ENCODE results near the gene PCBD1. TPM values are rescaled to one million over a fixed set of nuclear protein-coding genes. Genes with fewer than 3 reads are reported as not detected.

PCBD1 gene
- total RNA-seq, 1 experiment from 2014 or later = 164 TPM

DNA sequence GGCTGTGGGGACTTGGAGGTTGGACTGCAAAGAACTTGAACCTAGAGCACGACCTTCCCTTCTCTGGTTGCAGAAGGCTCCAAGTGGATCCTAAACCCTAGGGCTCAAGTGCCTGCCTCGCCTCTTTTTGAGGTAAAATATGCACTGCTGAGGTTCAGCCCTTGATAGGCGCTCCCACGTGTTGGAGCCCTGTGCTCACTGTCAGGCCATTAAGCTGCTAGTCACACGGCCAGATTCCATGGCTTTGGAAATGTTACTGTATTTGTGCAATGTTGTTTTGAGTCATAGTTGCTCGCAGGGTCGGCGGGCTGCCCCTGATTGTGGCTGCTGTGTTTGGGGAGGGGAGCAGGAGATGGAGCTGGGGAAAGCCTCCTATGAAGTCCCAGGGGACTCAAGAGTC is 39.8 kb upstream of the PCBD1 start:
- no TSS peak for BruUV-seq (replicated peaks)
- H2AFZ ChIP-seq = no peak overlapping the region
- ChIA-PET CTCF (no interaction called here), POLR2A (ENCODE audit: unreplicated experiment) (interaction anchor here (0.6 kb wide), 1 partner anchor 721 kb away, joined by 4 read pairs; no protein-coding TSS in a partner anchor)
- no peaks in the 10 kb centered on the region for H3K9me2 ChIP-seq (ENCODE audit: insufficient read depth)
- no peaks in the 10 kb centered on the region for H3K36me3 ChIP-seq (ENCODE audit: low read depth)
- H3K9me3 ChIP-seq (ENCODE audit: insufficient read depth, low read depth) = no peaks in the 10 kb centered on the region
- H3K27ac ChIP-seq = no peak overlapping the region
- H3K4me1 ChIP-seq (replicated peaks; ENCODE audit: insufficient read depth) = peaks cover 23% of the 10 kb centered on the region
- no peaks in the 10 kb centered on the region for H3K79me2 ChIP-seq (ENCODE audit: low read depth)
- no peak for DNase-seq
- peaks cover 11% of the 10 kb centered on the region; the same call in 1 of the 2 replicates for H3F3A ChIP-seq (ENCODE audit: insufficient read depth, low read depth)
- no peaks in the 10 kb centered on the region for H3K27me3 ChIP-seq (ENCODE audit: insufficient read depth, low read depth)
- TF ChIP-seq, protein P1, sequence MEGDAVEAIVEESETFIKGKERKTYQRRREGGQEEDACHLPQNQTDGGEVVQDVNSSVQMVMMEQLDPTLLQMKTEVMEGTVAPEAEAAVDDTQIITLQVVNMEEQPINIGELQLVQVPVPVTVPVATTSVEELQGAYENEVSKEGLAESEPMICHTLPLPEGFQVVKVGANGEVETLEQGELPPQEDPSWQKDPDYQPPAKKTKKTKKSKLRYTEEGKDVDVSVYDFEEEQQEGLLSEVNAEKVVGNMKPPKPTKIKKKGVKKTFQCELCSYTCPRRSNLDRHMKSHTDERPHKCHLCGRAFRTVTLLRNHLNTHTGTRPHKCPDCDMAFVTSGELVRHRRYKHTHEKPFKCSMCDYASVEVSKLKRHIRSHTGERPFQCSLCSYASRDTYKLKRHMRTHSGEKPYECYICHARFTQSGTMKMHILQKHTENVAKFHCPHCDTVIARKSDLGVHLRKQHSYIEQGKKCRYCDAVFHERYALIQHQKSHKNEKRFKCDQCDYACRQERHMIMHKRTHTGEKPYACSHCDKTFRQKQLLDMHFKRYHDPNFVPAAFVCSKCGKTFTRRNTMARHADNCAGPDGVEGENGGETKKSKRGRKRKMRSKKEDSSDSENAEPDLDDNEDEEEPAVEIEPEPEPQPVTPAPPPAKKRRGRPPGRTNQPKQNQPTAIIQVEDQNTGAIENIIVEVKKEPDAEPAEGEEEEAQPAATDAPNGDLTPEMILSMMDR (conservative IDR thresholded peaks at IDR 0.05) = no peak
- TF ChIP-seq EZH2 (IDR thresholded peaks at IDR 0.05; ENCODE audit: low read depth) = no peak
- H4K20me1 ChIP-seq (ENCODE audit: insufficient read depth) = no peaks in the 10 kb centered on the region
- no peak overlapping the region for H3K4me3 ChIP-seq
- no peak overlapping the region for H3K4me2 ChIP-seq
- intact Hi-C loops (cut with micrococcal nuclease; ENCODE audit: unreplicated experiment) = no loop called here

DNA sequence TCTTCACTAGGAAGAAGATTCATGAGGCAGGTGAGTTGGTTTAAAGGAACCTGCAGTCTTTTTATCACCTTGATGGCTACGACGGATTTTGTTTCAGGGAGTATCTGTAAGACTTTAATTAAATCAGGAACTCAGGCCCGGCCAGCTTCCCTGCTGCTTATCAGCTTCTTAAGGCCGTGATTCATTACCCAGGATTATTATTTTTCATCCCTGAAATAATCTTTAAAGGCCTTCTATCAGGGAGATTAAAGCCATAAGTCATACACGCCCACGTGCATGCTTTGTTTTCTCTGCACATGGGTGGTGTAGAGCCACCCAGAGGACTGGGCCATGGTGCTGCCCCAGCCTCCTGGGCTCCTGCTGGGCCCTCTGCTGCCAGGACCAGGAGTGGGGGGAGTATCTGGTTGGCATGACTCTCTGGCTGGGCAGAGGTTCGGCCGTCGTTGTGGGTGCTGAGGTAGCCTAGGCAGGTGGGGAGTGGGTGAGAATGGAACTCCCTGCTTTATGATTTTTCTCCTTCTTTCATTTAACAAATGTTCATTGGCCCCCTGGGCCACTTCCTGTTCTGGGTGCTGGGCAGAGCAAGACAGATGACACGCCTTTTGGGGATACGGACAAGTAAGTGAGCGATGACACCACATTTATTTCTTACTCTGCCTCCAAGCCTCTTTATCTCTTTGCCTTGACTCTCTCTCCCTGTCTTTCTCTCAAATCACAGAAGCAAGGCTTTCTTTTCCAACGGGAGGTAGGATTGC is 39.0 kb upstream of the PCBD1 start:
- Histone ChIP-seq H3K9me2 (ENCODE audit: insufficient read depth) (no peaks in the 10 kb centered on the region), H3K4me3 (no peak overlapping the region), H3K27me3 (ENCODE audit: insufficient read depth, low read depth) (no peaks in the 10 kb centered on the region), H3K36me3 (ENCODE audit: low read depth) (no peaks in the 10 kb centered on the region), H3F3A (ENCODE audit: insufficient read depth, low read depth) (peaks cover 11% of the 10 kb centered on the region; the same call in 1 of the 2 replicates), H4K20me1 (ENCODE audit: insufficient read depth) (no peaks in the 10 kb centered on the region), H2AFZ (no peak overlapping the region), H3K4me2 (no peak overlapping the region), H3K9me3 (ENCODE audit: insufficient read depth, low read depth) (no peaks in the 10 kb centered on the region), H3K27ac (no peak overlapping the region), H3K4me1 (replicated peaks; ENCODE audit: insufficient read depth) (peaks cover 24% of the 10 kb centered on the region), H3K79me2 (ENCODE audit: low read depth) (no peaks in the 10 kb centered on the region)
- ChIA-PET POLR2A (ENCODE audit: unreplicated experiment) (interaction anchor here (0.6 kb wide), 1 partner anchor 721 kb away, joined by 4 read pairs; no protein-coding TSS in a partner anchor), CTCF (no interaction called here)
- no peak for DNase-seq
- intact Hi-C loops (cut with micrococcal nuclease; ENCODE audit: unreplicated experiment) = no loop called here
- no peak for TF ChIP-seq EZH2 (IDR thresholded peaks at IDR 0.05; ENCODE audit: low read depth)
- TF ChIP-seq, protein P1 (conservative IDR thresholded peaks at IDR 0.05) = no peak
- no TSS peak for BruUV-seq (replicated peaks)

DNA sequence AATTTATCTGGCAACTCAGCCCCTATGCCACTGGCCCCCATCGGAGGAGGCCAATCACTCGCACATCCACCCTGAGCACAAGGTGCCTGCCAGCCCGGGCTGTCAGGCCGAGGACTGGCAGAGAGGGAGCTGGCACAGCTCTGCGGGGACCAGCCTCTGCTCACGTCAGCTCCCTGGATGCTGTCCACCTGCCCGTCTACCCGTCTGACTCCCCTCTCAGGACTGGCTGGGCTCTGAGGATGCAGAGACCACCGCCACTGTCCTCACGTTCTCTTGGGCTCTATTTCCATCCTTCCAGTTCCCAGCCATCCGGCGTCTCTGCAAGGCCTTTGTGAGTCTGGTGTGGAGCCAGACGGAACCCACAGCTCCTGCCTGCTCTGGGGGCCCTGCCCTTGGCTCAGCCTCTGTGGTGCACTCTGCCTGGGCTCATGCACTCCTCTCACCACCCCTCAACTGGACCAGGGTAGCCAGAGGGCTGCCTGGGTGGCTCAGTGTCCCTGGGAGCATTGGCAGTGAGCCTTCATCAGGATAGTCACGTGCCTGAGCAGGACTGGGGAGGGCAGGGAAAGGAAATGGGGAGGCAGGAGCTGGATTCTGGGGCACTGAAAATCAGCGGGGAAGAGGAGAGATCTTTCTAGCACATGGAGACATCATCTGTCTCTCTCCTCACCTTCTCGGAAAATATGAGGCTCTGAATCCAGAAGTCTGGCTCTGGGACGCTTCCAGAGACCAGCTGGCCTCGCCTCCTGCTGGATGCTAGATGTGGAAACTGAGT is 38.0 kb upstream of the PCBD1 start:
- Histone ChIP-seq H4K20me1 (ENCODE audit: insufficient read depth) (no peaks in the 10 kb centered on the region), H3K9me2 (ENCODE audit: insufficient read depth) (no peaks in the 10 kb centered on the region), H3K4me3 (no peak overlapping the region), H3K36me3 (ENCODE audit: low read depth) (no peaks in the 10 kb centered on the region), H3K27me3 (ENCODE audit: insufficient read depth, low read depth) (no peaks in the 10 kb centered on the region), H3K9me3 (ENCODE audit: insufficient read depth, low read depth) (no peaks in the 10 kb centered on the region), H3K27ac (no peak overlapping the region), H3F3A (ENCODE audit: insufficient read depth, low read depth) (peaks cover 8% of the 10 kb centered on the region; the same call in 1 of the 2 replicates), H3K4me2 (no peak overlapping the region), H3K4me1 (replicated peaks; ENCODE audit: insufficient read depth) (peaks cover 22% of the 10 kb centered on the region), H2AFZ (no peak overlapping the region), H3K79me2 (ENCODE audit: low read depth) (no peaks in the 10 kb centered on the region)
- DNase-seq = no peak
- POLR2A ChIA-PET (ENCODE audit: unreplicated experiment) = no interaction called here
- BruUV-seq (replicated peaks) = no TSS peak
- TF ChIP-seq, protein P1 (conservative IDR thresholded peaks at IDR 0.05) = no peak
- no peak for TF ChIP-seq EZH2 (IDR thresholded peaks at IDR 0.05; ENCODE audit: low read depth)
- intact Hi-C loops (cut with micrococcal nuclease; ENCODE audit: unreplicated experiment) = no loop called here
- CTCF ChIA-PET = interaction anchor here (0.6 kb wide), 2 partner anchors 49 to 112 kb away, joined by 4 read pairs; no protein-coding TSS in a partner anchor
